ENCODE measurements around the gene LRRC36. TPM values are rescaled to one million over a fixed set of nuclear protein-coding genes. Genes with fewer than 3 reads are reported as not detected.
A peak's percentile ranks its signal among the peaks of the same experiment; 100 is the strongest.
"Not testable (repeated sequence)": the region's sequence is repeated elsewhere in the genome, so short reads cannot be mapped to it uniquely, and the experiment has no call there.

LRRC36 gene
- total RNA-seq, 4 donors from 2014 or later, result 0.46 to 2.8 TPM; not detected in 2

- DNase-seq, result no peak
- intact Hi-C loops (cut with DNase I; ENCODE audit: low total_unique reads), result no loop called here
- TF ChIP-seq CTCF (IDR thresholded peaks at IDR 0.05) (no peak), POLR2A (IDR thresholded peaks at IDR 0.05) (no peak)
- no peak overlapping the region for H3K4me3 ChIP-seq
- H3K27ac ChIP-seq, result no peak overlapping the region
- no peaks in the 10 kb centered on the region for H3K9me3 ChIP-seq
- no peaks in the 10 kb centered on the region for H3K4me1 ChIP-seq
- no peaks in the 10 kb centered on the region for H3K36me3 ChIP-seq
- H3K27me3 ChIP-seq, result no peaks in the 10 kb centered on the region
Observed at GRCh38 chr16:67345401-67345800, 18.8 kb downstream of the LRRC36 start.

- H3K9me3 ChIP-seq, result no peaks in the 10 kb centered on the region
- TF ChIP-seq POLR2A (IDR thresholded peaks at IDR 0.05), result no peak
- TF ChIP-seq CTCF (IDR thresholded peaks at IDR 0.05), result no peak
- intact Hi-C loops (cut with DNase I; ENCODE audit: low total_unique reads), result no loop called here
Observed at GRCh38 chr16:67346341-67346740, 19.7 kb downstream of the LRRC36 start.

GRCh38 chr16:67349172-67349571 is 22.6 kb downstream of the LRRC36 start:
- H3K27me3 ChIP-seq, result no peaks in the 10 kb centered on the region
- no peaks in the 10 kb centered on the region for H3K36me3 ChIP-seq
- H3K27ac ChIP-seq, result no peak overlapping the region
- H3K4me3 ChIP-seq, result no peak overlapping the region
- intact Hi-C loops (cut with DNase I; ENCODE audit: low total_unique reads), result no loop called here
- H3K9me3 ChIP-seq, result no peaks in the 10 kb centered on the region
- TF ChIP-seq POLR2A (IDR thresholded peaks at IDR 0.05), result no peak
- TF ChIP-seq CTCF (IDR thresholded peaks at IDR 0.05), result peak in 3 of 4 experiments; percentile 10 to 26 (median 18)
- no peaks in the 10 kb centered on the region for H3K4me1 ChIP-seq
- DNase-seq, result no peak

More at GRCh38 chr16:67346341-67346740, 19.7 kb downstream of the LRRC36 start:
- Histone ChIP-seq H3K4me3 (no peak overlapping the region), H3K27me3 (no peaks in the 10 kb centered on the region), H3K4me1 (no peaks in the 10 kb centered on the region), H3K27ac (no peak overlapping the region), H3K36me3 (no peaks in the 10 kb centered on the region)
- DNase-seq, result no peak

- Histone ChIP-seq H3K4me3 (no peak overlapping the region), H3K27ac (no peak overlapping the region), H3K27me3 (no peaks in the 10 kb centered on the region), H3K4me1 (no peaks in the 10 kb centered on the region), H3K36me3 (no peaks in the 10 kb centered on the region), H3K9me3 (no peaks in the 10 kb centered on the region)
- no peak for DNase-seq
- no peak for TF ChIP-seq CTCF (IDR thresholded peaks at IDR 0.05)
- TF ChIP-seq POLR2A (IDR thresholded peaks at IDR 0.05), result no peak
- intact Hi-C loops (cut with DNase I; ENCODE audit: low total_unique reads), result no loop called here
Observed at GRCh38 chr16:67350324-67350723, 23.7 kb downstream of the LRRC36 start.

- not testable (repeated sequence) for DNase-seq
Observed at GRCh38 chr16:67352463-67352862, 25.8 kb downstream of the LRRC36 start.

GRCh38 chr16:67356396-67356795 is 29.8 kb downstream of the LRRC36 start:
- Histone ChIP-seq H3K4me3 (no peak overlapping the region), H3K9me3 (no peaks in the 10 kb centered on the region), H3K27me3 (no peaks in the 10 kb centered on the region), H3K36me3 (no peaks in the 10 kb centered on the region), H3K27ac (no peak overlapping the region), H3K4me1 (no peaks in the 10 kb centered on the region)
- intact Hi-C loops (cut with DNase I; ENCODE audit: low total_unique reads), result no loop called here
- no peak for DNase-seq
- TF ChIP-seq POLR2A (IDR thresholded peaks at IDR 0.05) (no peak), CTCF (IDR thresholded peaks at IDR 0.05) (no peak)

More at GRCh38 chr16:67352463-67352862, 25.8 kb downstream of the LRRC36 start:
- H3K27ac ChIP-seq; H3K9me3 ChIP-seq; H3K27me3 ChIP-seq; H3K4me1 ChIP-seq; H3K4me3 ChIP-seq; intact Hi-C loops (cut with DNase I; ENCODE audit: low total_unique reads); H3K36me3 ChIP-seq: not testable (repeated sequence)
